ENCODE measurements around the gene EIF2S3B.

EIF2S3B gene

GRCh38 chr12:10554228-10554755 lies 48.6 kb downstream of the EIF2S3B start:
- no peak for DNase-seq (ENCODE audit: low read depth in 3 of 3)

- no peak for DNase-seq (ENCODE audit: low read depth in 3 of 3)
Measured at GRCh38 chr12:10554756-10555481, 49.2 kb downstream of the EIF2S3B start.

- DNase-seq (ENCODE audit: low read depth in 3 of 3): no peak
Measured at GRCh38 chr12:10557329-10557728, 51.6 kb downstream of the EIF2S3B start.

GRCh38 chr12:10557766-10558165 lies 52.1 kb downstream of the EIF2S3B start:
- no peak for DNase-seq (ENCODE audit: low read depth in 3 of 3)

All from stimulated activated CD4-positive, alpha-beta T cell treated with anti-CD3 and anti-CD28 coated beads, TNF-alpha, amount 100 ng/mL, for 4 hours (primary cell).